Measurements from ENCODE around the gene TP53BP2. TPM values are rescaled to one million over a fixed set of nuclear protein-coding genes. Genes with fewer than 3 reads are reported as not detected.

The TP53BP2 gene
- total RNA-seq, 1 donor from 2014 or later, result 35.2 TPM

GRCh38 chr1:223771814-223772770, 73.7 kb downstream of the TP53BP2 start:
- intact Hi-C loops (cut with micrococcal nuclease), result no loop called here

GRCh38 chr1:223771469-223771813, 74.3 kb downstream of the TP53BP2 start:
- intact Hi-C loops (cut with micrococcal nuclease), result no loop called here

- intact Hi-C loops (cut with micrococcal nuclease), result no loop called here
Observed at GRCh38 chr1:223770621-223771315, 75.0 kb downstream of the TP53BP2 start.

GRCh38 chr1:223765719-223766340, 79.9 kb downstream of the TP53BP2 start:
- intact Hi-C loops (cut with micrococcal nuclease), result no loop called here

GRCh38 chr1:223765036-223765718, 80.6 kb downstream of the TP53BP2 start:
- intact Hi-C loops (cut with micrococcal nuclease), result no loop called here

- intact Hi-C loops (cut with micrococcal nuclease), result no loop called here
Observed at GRCh38 chr1:223763881-223764280, 81.9 kb downstream of the TP53BP2 start.

- intact Hi-C loops (cut with micrococcal nuclease), result no loop called here
Observed at GRCh38 chr1:223763251-223763650, 82.5 kb downstream of the TP53BP2 start.

- intact Hi-C loops (cut with micrococcal nuclease), result no loop called here
Observed at GRCh38 chr1:223761411-223761810, 84.3 kb downstream of the TP53BP2 start.

- intact Hi-C loops (cut with micrococcal nuclease), result no loop called here
Observed at GRCh38 chr1:223760833-223761232, 84.9 kb downstream of the TP53BP2 start.

GRCh38 chr1:223759273-223759672, 86.5 kb downstream of the TP53BP2 start:
- intact Hi-C loops (cut with micrococcal nuclease), result no loop called here

- intact Hi-C loops (cut with micrococcal nuclease), result no loop called here
Observed at GRCh38 chr1:223758734-223759133, 87.0 kb downstream of the TP53BP2 start.

- intact Hi-C loops (cut with micrococcal nuclease), result no loop called here
Observed at GRCh38 chr1:223756806-223757700, 88.7 kb downstream of the TP53BP2 start.

- intact Hi-C loops (cut with micrococcal nuclease), result no loop called here
Observed at GRCh38 chr1:223755992-223756775, 89.6 kb downstream of the TP53BP2 start.

GRCh38 chr1:223755432-223755792, 90.3 kb downstream of the TP53BP2 start:
- intact Hi-C loops (cut with micrococcal nuclease), result no loop called here

GRCh38 chr1:223754681-223755431, 90.9 kb downstream of the TP53BP2 start:
- intact Hi-C loops (cut with micrococcal nuclease), result no loop called here

GRCh38 chr1:223752721-223753515, 92.8 kb downstream of the TP53BP2 start:
- intact Hi-C loops (cut with micrococcal nuclease), result no loop called here

- intact Hi-C loops (cut with micrococcal nuclease), result no loop called here
Observed at GRCh38 chr1:223751696-223752095, 94.1 kb downstream of the TP53BP2 start.
